ENCODE data around the gene TBL2. TPM values are rescaled to one million over a fixed set of nuclear protein-coding genes. Genes with fewer than 3 reads are reported as not detected.
"Not testable (repeated sequence)": the region's sequence is repeated elsewhere in the genome, so short reads cannot be mapped to it uniquely, and the experiment has no call there.

The TBL2 gene
- total and polyA plus RNA-seq, 5 experiments from 2014 or later: 13.4 to 31.2 (median 19.6) TPM

DNA sequence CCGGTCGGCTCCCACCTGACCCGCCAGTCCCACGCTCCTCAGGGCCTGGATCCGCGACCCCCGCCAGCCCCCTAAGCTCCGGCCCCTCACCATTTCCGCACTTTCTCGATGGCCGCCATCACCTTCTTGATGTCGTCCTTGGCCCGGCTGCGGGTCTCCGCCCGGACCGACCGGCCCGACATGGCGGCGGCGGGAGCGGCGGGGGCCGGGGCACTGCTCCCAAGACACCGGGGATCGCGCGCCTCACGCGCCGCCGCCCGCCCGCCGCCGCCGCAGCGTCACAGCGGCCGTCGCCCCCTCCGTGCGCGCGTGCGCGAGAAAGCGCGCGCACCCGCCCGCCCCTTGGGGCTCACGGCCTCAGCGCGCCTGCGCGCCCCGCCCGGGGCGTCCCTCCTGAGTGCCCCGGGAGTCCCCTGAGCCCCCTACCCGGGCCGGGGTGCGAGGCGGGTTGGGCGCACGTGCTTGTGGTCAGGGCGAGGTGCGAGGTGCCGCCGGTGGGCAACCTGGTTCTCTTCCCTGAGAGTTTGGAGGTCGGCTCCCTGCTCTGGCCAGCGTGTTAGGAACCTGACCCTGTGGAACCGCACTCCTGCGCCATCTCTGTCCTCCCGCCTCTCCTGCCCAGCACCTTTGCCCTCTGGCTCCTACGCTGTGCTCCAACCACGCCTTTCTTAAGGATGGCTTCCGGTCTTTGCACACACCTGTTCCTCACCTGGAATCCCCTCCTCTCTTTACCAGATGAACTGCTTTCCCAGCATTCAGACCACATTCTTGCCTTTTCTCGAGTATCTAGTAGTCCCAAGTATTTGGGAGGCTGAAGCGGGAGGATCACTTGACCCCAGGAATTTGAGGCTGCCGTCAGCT is 20.8 kb downstream of the TBL2 start, which contains the start of gene BCL7B:
TSS of gene BCL7B (minus strand) at position 294 of the 861 bp plus-strand sequence. CDS start at position 182, 112 bp downstream.
- Mint-ChIP-seq H3K4me3 (peak within 1 kb of the TSS; percentile 91 to 97 (median 95)), H3K4me1 (peaks cover 19 to 36% (median 34%) of the 10 kb centered on the region in 4 donors), H3K27ac (peak within 1 kb of the TSS; percentile 95 to 99 (median 98)), H3K36me3 (peaks cover 0 to 30% (median 0%) of the 10 kb centered on the region in 3 donors), H3K9me3 (no peaks in the 10 kb centered on the region), H3K27me3 (no peaks in the 10 kb centered on the region)
- peak; percentile 62 to 67 for ATAC-seq
- DNase-seq: peak; percentile 66 to 87 (median 82)
- POLR2A ChIA-PET: interaction anchor here (0.6 to 3.5 kb wide), 10 partner anchors 8 to 181 kb away, joined by 3 to 81 read pairs (median 10); partner anchors contain the start of genes ABHD11, BAZ1B and TBL2

DNA sequence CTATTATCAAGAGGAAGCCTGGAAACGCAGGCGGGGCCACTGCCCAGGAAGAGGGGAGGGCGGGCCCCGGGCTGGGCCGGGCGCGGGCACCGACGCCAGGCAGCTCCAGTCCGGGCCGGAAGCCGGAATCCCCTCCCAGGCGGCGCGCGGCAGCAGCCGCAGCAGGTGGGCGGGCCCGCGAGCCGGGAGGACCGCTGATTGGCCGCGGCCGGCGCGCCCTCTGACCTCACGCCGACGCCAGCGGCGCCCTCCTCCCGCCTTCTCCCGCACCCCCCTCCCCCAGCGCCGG is 21.3 kb downstream of the TBL2 start:
- peaks cover 0 to 36% (median 2%) of the 10 kb centered on the region in 3 donors for H3K36me3 Mint-ChIP-seq

DNA sequence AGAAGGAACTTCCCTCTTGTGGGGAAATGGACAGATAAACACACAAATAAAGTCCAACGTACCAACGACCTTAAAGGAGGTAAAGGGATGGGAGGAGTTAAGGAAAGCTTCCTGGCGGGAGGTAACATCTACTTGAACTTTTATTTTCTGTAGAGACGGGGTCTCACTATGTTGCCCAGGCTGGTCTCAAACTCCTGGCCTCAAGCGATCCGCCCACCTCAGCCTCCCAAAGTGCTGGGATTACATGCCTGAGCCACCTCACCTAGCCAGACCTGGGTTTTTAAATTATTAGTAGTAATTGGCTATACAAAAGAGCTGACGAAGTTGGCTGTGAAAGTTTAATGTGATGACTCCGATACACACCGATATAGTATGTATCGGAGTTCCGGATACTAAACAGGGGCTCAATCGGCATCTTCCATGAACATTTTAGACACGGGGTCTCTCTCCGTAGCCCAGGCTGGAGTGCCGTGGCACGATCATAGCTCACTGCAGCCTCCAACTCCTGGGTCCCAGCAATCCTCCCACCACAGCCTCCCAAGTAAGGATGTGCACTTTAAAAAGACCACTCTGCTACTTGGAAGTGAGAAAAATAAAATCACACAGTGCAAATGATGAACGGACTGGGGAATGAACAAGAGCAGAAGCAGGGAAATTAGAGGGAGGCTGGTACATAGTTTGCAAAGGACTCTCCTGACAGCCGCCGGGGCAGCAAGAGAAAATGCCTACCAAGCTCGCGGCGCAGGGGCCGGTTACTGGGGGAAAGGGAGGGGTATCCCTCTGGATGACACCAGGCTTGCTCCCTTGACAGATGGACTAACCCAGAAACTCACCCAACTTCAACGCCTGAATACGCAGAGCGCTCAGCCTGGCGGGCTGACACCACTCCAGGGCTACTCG is 21.9 kb downstream of the TBL2 start:
- POLR2A ChIA-PET: interaction anchor here (0.8 to 3.5 kb wide), 8 partner anchors 10 to 182 kb away, joined by 3 to 81 read pairs (median 10); partner anchors contain the start of genes ABHD11, BAZ1B and TBL2
- Mint-ChIP-seq H3K9me3 (no peaks in the 10 kb centered on the region), H3K4me3 (peak overlapping the region; percentile 88 to 95 (median 93)), H3K36me3 (peaks cover 0 to 42% (median 7%) of the 10 kb centered on the region in 3 donors), H3K27me3 (no peaks in the 10 kb centered on the region), H3K4me1 (peaks cover 20 to 40% (median 36%) of the 10 kb centered on the region in 4 donors), H3K27ac (peak overlapping the region; percentile 86 to 98 (median 94))
- DNase-seq (no peak), ATAC-seq (no peak)

More for the DNA sequence above, 21.3 kb downstream of the TBL2 start:
- Mint-ChIP-seq H3K4me1 (peaks cover 20 to 38% (median 35%) of the 10 kb centered on the region in 4 donors), H3K27ac (peak overlapping the region in 9 of 10 donors; percentile 92 to 98 (median 95)), H3K4me3 (peak overlapping the region; percentile 89 to 97 (median 94)), H3K27me3 (no peaks in the 10 kb centered on the region), H3K9me3 (no peaks in the 10 kb centered on the region)
- ATAC-seq: peak; percentile 90 to 93
- POLR2A ChIA-PET: interaction anchor here (0.8 to 3.5 kb wide), 8 partner anchors 9 to 182 kb away, joined by 3 to 81 read pairs (median 10); partner anchors contain the start of genes ABHD11, BAZ1B and TBL2
- DNase-seq: peak; percentile 85 to 93 (median 90)

DNA sequence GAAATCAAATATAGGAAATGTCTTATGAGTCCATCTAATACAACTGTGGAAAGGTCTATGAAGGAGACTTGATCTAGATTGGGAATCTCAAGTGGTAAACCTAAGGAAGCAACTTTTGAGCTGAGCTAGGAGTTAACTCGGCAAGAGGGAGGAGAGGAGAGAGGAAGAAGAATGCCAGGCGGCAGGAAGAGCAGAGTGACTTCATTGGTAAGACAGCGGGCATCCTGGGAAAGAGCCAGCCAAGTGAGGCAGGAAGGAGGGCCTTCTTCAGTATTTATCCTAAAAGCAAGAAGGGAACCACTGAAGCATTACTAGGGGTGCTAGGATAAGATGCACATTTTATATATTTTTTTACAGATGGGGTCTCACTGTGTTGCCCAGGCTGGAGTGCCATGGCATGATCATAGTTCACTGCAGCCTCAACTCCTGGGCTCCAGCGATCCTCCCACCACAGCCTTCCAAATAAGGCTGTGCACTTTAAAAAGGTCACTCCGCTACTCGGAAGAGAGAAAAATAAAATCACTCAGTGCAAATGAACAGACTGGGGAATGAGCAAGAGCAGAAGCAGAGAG is 22.9 kb downstream of the TBL2 start:
- ATAC-seq: no peak
- DNase-seq: no peak
- Mint-ChIP-seq H3K27me3 (no peaks in the 10 kb centered on the region), H3K36me3 (peaks cover 0 to 51% (median 10%) of the 10 kb centered on the region in 3 donors), H3K4me3 (peak overlapping the region; percentile 88 to 95 (median 93)), H3K9me3 (no peaks in the 10 kb centered on the region), H3K27ac (peak overlapping the region; percentile 80 to 98 (median 94)), H3K4me1 (peaks cover 20 to 44% (median 38%) of the 10 kb centered on the region in 4 donors)
- POLR2A ChIA-PET: interaction anchor here (1.3 to 3.5 kb wide), 2 partner anchors 33 to 34 kb away, joined by 4 to 81 read pairs; partner anchors contain the start of gene BAZ1B

DNA sequence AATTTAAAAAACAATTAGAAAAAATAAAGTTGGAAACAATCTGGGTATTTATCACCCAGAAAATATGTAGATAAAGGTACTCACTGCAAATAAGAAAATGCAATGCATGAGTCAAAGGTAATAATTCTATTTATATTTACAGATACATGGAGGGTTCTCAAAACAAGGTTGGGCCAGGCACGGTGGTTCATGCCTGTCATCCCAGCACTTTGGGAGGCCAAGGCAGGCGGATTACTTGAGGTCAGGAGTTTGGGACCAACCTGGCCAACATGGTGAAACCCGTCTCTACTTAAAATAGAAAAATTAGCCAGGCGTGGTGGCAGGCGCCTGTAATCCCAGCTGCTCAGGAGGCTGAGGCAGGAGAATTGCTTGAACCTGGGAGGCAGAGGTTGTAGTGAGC is 28.3 kb downstream of the TBL2 start:
- DNase-seq, ATAC-seq, H3K9me3 Mint-ChIP-seq, H3K27me3 Mint-ChIP-seq, H3K27ac Mint-ChIP-seq, H3K4me3 Mint-ChIP-seq: not testable (repeated sequence)
- POLR2A ChIA-PET: interaction anchor here (1.3 kb wide), 1 partner anchor 28 kb away, joined by 3 read pairs; the partner anchor contains the start of gene BAZ1B
- H3K4me1 Mint-ChIP-seq: peaks cover 16 to 54% (median 37%) of the 10 kb centered on the region in 4 donors
- peaks cover 0 to 86% (median 18%) of the 10 kb centered on the region in 3 donors for H3K36me3 Mint-ChIP-seq

DNA sequence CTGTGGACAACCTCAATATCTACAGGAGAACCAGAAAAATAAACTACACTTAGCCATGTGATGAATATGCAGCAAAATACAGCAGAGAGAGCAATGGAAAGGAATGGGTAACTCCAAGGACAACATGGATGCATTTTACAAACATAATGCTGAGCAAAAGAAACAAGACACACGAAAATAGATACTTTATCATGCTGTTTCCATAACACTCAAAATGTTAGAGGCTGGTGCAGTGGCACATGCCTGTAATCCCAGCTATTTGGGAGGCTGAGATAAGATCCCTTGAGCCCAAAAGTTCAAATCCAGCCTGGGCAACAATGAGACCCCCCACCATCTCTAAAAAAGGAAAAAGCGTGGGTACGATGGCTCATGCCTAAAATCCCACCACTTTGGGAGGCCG is 29.2 kb downstream of the TBL2 start:
- Mint-ChIP-seq H3K27ac (peak overlapping the region in 4 of 10 donors; percentile 3 to 77 (median 54)), H3K9me3 (no peaks in the 10 kb centered on the region), H3K4me3 (no peak overlapping the region), H3K4me1 (peaks cover 13 to 52% (median 29%) of the 10 kb centered on the region in 4 donors), H3K36me3 (peaks cover 0 to 80% (median 18%) of the 10 kb centered on the region in 3 donors), H3K27me3 (no peaks in the 10 kb centered on the region)
- no peak for ATAC-seq
- POLR2A ChIA-PET: interaction anchor here (1.3 kb wide), 1 partner anchor 27 kb away, joined by 3 read pairs; the partner anchor contains the start of gene BAZ1B
- DNase-seq: no peak

DNA sequence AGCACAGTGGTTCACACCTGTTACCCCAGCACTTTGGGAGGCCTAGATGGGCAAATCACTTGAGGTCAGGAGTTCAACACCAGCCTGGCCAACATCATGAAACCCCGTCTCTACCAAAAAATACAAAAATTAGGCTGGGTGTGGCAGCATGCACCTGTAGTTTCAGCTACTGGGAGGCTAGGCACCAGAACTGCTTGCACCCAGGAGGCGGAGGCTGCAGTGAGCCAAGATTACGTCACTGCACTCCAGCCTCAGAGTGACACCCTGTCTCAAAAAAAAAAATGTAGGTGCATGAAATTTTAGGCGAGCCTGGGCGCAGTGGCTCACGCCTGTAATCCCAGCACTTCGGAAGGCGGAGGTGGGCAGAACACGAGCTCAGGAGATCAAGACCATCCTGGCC is 30.5 kb downstream of the TBL2 start:
- POLR2A ChIA-PET: interaction anchor here (2.2 kb wide), 1 partner anchor 9 kb away, joined by 10 read pairs; the partner anchor contains the start of gene BCL7B
- Mint-ChIP-seq H3K27me3 (no peaks in the 10 kb centered on the region), H3K36me3 (peaks cover 0 to 78% (median 18%) of the 10 kb centered on the region in 3 donors), H3K4me3 (no peak overlapping the region), H3K9me3 (no peaks in the 10 kb centered on the region), H3K4me1 (peaks cover 16 to 54% (median 30%) of the 10 kb centered on the region in 4 donors), H3K27ac (peak overlapping the region in 2 of 10 donors; percentile 36 to 53)
- no peak for ATAC-seq
- DNase-seq: no peak

DNA sequence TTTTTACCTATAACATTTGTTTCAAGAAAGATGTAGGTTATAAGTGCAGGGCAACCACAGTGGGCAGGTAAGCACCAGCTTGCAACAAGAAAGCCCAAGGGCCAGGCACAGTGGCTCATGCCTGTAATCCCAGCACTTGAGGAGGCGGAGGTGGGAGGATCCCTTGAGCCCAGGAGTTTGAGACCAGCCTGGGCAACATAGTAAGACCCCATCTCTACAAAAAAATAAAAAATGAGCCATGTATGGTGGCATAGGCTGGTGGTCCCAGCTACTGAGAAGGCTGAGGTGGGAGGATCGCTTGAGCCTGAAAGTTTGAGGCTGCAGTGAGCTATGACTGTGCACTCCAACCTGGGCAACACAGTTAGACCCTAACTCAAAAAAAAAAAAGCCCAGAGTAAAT is 33.7 kb downstream of the TBL2 start:
- POLR2A ChIA-PET: interaction anchor here (0.5 kb wide), 1 partner anchor 24 kb away, joined by 3 read pairs; no protein-coding TSS in a partner anchor
- Mint-ChIP-seq H3K4me3 (no peak overlapping the region), H3K27me3 (no peaks in the 10 kb centered on the region), H3K4me1 (peaks cover 18 to 55% (median 27%) of the 10 kb centered on the region in 4 donors), H3K27ac (peak overlapping the region in 1 of 10 donors; percentile 44), H3K36me3 (peaks cover 0 to 84% (median 17%) of the 10 kb centered on the region in 3 donors), H3K9me3 (no peaks in the 10 kb centered on the region)
- DNase-seq (peak in 1 of 10 donors; percentile 50), ATAC-seq (no peak)

DNA sequence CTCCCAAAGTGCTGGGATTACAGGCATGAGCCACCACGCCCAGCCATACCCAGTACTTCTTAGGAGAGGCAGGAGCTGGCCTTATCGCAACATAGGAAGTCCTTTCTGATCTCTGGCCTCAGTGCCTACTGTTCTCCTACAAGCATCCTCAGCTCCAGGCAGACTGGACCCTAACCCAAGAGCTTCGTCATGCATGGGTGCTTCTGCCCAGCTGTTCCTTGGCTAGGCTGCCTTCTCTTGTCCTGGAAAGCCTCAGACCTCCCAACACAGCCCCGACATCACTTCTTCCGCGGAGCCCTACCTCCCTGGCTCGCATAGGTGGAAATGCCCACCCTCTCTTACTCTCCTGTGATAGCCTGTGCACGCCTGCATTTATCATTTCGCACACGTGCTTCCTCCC is 36.7 kb downstream of the TBL2 start:
- DNase-seq (peak in 1 of 10 donors; percentile 53), ATAC-seq (no peak)
- no peaks in the 10 kb centered on the region for H3K27me3 Mint-ChIP-seq
- POLR2A ChIA-PET: no interaction called here
- H3K4me1 Mint-ChIP-seq: peaks cover 10 to 33% (median 12%) of the 10 kb centered on the region in 4 donors
- H3K4me3 Mint-ChIP-seq: no peak overlapping the region
- no peaks in the 10 kb centered on the region for H3K9me3 Mint-ChIP-seq
- H3K36me3 Mint-ChIP-seq: peaks cover 0 to 85% (median 26%) of the 10 kb centered on the region in 3 donors
- H3K27ac Mint-ChIP-seq: peak overlapping the region in 2 of 10 donors; percentile 18 to 41

DNA sequence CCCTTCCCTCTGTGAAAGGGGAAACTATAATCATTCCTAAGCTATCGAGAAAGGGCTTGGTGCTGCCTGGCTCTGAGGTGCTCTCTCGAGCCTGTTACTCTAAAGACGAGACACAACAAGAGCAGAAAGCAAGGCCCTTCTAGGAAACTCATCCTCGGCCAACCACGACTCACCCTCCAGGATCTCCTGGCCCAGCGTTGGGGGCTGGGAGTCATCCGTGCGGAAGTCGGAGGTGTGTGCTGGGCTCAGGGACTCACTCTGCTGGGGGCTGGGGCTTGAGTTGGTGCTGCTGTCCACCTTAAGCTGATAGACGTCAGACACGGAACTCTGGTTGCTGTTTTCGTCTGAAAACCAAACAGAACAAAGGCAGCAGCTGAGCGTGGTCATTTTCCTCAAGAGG is 38.7 kb downstream of the TBL2 start:
- Mint-ChIP-seq H3K27me3 (no peaks in the 10 kb centered on the region), H3K4me1 (peaks cover 2 to 21% (median 8%) of the 10 kb centered on the region in 4 donors), H3K27ac (no peak overlapping the region), H3K36me3 (peaks cover 0 to 85% (median 29%) of the 10 kb centered on the region in 3 donors), H3K4me3 (no peak overlapping the region), H3K9me3 (no peaks in the 10 kb centered on the region)
- DNase-seq (no peak), ATAC-seq (no peak)
- POLR2A ChIA-PET: no interaction called here

DNA sequence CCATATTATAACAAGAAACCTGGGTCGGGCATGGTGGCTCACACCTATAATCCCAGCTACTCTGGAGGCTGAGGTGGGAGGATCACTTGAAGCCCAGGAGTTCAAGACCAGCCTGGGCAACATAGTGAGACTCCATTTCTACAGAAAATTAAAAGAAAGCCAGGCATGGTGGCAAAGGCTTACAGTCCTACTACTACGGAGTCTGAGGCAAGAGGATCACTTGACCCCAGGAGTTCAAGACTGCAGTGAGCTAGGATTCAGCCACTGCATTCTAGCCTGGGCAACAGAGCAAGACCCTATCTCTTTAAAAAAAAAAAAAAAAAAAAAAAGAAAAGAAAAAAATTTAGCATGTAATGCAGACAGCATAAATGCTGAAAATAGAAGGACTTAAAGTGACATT is 39.9 kb downstream of the TBL2 start:
- H3K4me3 Mint-ChIP-seq, DNase-seq, H3K9me3 Mint-ChIP-seq, ATAC-seq, H3K27me3 Mint-ChIP-seq: not testable (repeated sequence)
- POLR2A ChIA-PET: interaction anchor here (0.7 to 2.9 kb wide), 4 partner anchors 16 to 179 kb away, joined by 3 to 9 read pairs (median 8); partner anchors contain the start of genes BAZ1B and TBL2
- Mint-ChIP-seq H3K27ac (peak overlapping the region in 2 of 10 donors; percentile 31 to 61), H3K4me1 (peaks cover 2 to 14% (median 6%) of the 10 kb centered on the region in 4 donors), H3K36me3 (peaks cover 0 to 77% (median 29%) of the 10 kb centered on the region in 3 donors)

Data from naive thymus-derived CD8-positive, alpha-beta T cell (primary cell).